Measurements from ENCODE around the gene ITGB7.

DNA sequence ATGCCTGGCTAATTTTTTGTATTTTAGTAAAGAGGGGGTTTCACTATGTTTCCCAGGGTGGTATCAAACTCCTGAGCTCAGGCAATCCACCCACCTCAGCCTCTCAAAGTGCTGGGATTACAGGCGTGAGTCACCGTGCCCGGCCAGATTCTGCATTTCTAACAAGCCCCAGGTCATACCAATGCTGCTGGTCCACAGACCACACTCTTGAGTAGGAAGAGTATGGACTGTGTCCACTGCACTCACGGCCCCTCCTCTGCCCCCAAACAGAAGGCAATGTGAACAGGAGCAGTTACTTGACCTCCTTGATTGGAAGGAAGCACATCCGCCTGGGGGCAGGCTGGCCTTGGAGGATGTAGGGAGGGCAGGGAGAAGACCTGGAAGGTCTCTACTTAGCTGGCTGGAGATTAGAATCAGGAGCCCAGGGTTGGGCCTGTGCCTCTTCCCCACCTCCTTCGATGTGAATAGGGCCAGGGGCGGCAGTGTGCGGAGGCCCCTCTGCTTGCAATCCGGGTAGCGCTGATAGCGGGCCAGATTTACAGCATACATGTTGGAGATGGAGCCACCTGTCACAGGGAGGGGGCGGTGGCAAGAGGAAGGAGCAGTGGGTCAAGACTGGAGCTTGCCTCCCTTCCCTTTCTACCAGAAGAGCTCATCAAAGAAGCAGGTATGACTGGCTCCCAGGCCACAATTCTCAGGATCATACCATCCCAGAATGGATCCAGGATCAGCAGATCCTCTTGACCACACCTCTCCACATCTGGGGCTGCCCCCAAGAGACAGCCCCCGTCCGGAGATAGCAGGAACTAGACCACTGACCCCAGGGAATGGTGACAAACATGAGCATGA, 36.0 kb downstream of the ITGB7 start:
- TF ChIP-seq POLR2A (IDR thresholded peaks at IDR 0.05), result no peak
- TF ChIP-seq, protein P1, sequence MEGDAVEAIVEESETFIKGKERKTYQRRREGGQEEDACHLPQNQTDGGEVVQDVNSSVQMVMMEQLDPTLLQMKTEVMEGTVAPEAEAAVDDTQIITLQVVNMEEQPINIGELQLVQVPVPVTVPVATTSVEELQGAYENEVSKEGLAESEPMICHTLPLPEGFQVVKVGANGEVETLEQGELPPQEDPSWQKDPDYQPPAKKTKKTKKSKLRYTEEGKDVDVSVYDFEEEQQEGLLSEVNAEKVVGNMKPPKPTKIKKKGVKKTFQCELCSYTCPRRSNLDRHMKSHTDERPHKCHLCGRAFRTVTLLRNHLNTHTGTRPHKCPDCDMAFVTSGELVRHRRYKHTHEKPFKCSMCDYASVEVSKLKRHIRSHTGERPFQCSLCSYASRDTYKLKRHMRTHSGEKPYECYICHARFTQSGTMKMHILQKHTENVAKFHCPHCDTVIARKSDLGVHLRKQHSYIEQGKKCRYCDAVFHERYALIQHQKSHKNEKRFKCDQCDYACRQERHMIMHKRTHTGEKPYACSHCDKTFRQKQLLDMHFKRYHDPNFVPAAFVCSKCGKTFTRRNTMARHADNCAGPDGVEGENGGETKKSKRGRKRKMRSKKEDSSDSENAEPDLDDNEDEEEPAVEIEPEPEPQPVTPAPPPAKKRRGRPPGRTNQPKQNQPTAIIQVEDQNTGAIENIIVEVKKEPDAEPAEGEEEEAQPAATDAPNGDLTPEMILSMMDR (IDR thresholded peaks at IDR 0.05), result no peak

All from right lobe of liver (tissue), 4 donors.